ENCODE results near the gene CCDC106.

CCDC106 gene

GRCh38 chr19:55700813-55701212 is 52.8 kb downstream of the CCDC106 start:
- DNase-seq: no peak

GRCh38 chr19:55702131-55702627 is 54.2 kb downstream of the CCDC106 start:
- DNase-seq: no peak
